Measurements from ENCODE around the gene D2HGDH.
"Not testable (repeated sequence)": the region's sequence is repeated elsewhere in the genome, so short reads cannot be mapped to it uniquely, and the experiment has no call there.

Gene D2HGDH

DNA sequence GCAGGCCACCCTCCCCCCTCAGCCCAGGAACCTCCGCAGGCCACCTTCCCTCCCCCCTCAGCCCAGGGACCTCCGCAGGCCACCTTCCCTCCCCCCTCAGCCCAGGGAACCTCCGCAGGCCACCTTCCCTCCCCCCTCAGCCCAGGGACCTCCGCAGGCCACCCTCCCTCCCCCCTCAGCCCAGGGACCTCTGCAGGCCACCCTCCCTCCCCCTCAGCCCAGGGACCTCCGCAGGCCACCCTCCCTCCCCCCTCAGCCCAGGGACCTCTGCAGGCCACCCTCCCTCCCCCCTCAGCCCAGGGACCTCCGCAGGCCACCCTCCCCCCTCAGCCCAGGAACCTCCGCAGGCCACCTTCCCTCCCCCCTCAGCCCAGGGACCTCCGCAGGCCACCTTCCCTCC, 71.8 kb downstream of the D2HGDH start:
- DNase-seq (ENCODE audit: low read depth in 1 of 2, low spot score in 1 of 2) = not testable (repeated sequence)

DNA sequence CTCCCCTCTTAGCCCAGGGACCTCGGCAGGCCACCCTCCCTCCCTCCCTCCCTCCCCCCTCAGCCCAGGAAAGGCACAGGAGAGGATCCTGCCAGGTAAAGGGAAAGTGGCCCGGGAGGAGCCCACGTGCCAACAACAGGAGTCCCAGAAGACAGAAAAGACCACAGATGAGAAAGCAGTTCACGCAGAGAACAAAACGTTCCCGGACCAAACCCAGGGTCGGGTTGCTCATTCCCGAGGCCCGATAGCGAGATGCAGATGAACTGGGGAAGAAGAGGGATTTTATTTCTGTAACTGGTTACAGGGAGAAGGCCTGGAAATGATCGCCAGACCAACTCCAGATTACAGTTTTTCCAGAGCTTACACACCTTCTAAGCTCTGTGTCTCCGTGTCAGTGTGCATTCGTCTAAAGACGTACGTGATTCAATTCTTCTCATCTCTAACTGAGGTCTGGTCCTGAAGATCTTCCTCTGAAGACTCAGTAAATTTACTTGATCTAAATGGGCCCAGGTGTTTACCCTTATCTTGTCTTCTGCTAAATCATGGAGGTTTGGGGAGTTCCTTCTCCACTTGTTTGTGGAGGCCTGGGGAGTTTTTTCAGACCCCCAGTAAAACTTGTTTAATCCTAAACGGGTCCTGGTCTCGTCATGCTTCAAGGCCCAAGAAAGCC, 73.8 kb downstream of the D2HGDH start:
- no peak for DNase-seq (ENCODE audit: low read depth in 1 of 2, low spot score in 1 of 2)

DNA sequence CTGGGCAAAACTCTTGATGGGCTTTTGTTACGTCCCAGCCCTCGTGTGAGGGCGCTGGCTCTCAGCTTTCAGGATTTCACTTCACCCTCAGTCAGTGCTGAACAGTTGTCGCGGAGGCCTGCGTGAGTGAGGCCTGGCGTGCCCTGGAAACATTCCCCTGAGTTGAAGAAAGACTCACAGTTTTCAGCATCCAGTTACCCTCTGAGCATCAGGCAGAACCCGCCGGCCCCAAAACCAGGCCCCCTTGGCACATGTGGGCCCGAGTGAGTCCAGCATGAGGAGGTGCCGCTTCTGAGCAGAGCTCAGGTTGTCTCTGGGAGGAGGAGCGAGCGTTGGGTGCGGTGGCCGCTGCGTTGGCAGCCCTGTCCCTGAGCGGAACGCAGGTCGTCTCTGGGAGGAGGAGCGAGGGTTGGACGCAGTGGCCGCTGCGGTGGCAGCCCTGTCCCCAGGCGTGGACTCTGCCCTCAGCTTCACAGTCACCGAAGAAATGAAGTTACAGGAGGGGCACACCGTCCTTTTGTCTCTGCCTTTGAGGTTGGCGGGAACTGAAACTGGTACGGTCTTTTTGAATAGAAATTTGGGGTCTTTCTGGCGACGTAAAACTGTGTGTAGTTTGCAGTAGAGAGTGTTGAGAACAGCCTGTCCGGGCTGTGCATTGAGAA, 74.4 kb downstream of the D2HGDH start, which contains the start of gene NEU4:
Gene NEU4 (plus strand): TSS at position 473 of the 662 bp plus-strand sequence. CDS start 5,292 bp downstream, outside the sequence.
- no peak for DNase-seq (ENCODE audit: low read depth in 1 of 2, low spot score in 1 of 2)

DNA sequence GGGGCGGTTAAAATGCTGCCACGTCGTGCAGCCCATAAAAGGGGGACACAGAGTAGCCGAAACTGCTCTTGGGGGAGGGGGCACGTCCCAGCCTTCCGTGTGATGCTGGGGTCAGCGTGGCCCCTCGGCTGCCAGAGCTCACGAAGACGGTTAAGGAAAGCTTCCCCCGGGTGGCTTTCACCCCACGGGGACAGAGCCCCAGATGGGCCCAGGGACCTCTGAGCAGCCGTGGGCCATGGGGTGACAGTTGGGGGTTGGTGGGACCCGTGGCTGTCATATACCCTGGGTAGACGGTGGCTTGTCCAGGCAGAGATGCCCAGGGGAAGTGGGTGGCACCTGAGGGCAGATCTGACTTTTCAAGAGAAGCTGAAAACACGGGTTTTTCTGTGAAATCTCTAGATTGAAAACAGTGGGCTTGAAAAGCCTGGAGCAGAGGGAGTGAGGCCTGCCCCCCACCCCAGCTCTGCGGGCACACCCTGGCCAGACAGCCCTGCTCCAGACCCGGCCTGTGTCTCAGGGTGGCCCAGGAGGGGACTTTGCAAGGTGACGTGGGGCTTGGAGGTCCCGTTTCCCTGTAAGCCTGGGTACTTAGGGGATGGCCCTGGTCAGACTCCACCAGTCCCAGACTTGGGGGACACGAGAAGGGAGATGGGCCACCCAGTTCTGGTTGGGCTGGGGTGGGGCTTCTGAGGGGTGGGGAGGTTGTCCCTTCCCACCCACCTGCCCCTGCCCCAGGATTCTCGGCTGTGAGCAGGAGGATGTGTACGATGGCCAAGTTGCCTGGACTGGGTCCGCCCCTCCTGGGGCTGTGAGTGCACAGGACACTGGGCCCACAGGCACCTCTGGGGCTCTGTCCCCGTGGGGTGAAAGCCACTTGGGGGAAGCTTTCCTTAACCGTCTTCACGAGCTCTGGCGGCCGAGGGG, 75.2 kb downstream of the D2HGDH start:
- no peak for DNase-seq (ENCODE audit: low read depth in 1 of 2, low spot score in 1 of 2)

DNA sequence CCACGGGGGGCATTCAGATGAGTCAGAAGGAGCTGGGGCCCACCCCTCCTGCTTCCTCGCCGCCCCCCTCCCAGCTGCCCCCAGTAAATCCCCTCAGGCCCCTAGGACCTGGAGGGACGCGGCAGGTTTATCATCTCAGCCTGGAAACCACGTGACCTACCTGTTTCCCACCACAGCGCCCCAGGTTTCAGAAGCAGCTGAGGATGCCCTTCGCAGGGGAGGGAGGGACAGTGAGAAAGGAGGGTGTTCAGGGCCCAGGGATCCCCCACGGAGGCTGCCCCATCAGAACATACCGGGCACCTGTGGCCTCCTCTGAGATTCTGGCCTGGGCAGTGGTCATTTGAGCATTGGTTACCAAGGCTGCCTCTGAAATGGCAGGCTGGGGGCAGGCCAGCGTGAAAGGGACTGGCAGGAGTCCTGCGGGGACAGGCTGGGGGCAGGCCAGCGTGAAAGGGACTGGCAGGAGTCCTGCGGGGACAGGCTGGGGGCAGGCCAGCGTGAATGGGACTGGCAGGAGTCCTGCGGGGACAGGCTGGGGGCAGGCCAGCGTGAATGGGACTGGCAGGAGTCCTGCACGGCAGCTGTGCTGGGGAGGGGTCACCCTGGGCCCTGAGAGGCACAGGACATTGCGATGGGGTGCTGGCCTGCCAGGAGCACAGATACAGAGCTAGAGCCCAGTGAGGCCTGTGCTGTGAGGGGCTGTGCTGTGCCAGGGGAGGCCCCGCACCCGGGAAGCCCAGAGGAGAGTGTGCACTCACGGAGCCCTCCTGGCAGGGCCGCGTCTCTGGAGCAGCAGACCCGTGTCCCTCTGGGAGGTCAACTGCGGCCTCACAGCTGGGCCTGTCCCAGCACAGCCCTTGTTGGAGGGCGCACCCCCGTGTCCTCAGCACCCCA, 76.1 kb downstream of the D2HGDH start:
- no peak for DNase-seq (ENCODE audit: low read depth in 1 of 2, low spot score in 1 of 2)

DNA sequence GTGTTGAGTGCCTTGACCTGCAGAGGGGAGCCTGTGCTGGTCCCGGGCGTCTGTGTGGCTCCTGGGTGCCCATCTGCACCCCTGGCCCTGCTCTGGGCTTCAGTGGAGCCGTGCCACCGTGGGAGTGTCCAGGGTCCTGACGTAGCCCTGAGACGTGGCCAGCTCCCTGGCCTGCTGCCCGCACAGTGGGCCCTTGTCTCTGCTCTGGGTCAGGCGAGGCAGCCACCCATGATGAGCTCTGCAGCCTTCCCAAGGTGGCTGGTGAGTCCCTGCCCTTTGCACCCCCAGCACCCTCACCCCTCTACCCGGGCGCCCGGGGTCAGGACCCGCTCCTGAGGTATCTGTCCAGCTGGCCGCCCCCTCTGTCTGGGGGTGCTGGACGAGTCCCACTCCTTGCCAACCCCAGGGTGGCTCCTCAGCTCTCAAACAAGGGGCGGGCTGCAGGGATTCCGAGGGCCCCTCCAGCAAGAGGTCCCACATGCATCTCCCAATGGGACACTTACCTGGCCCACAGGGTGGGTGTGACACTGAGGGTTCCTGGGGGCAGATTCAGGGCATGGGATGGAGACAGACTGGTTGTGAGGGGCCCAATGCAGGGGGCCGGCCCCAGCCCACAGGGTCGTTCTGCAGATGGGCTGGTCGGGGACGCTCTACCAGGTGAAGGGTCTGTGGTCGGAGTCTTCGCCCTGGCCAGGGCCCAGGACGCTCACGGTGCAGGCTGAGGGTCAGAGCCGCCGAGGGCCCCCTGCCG, 76.9 kb downstream of the D2HGDH start:
- DNase-seq (ENCODE audit: low read depth in 1 of 2, low spot score in 1 of 2) = no peak

DNA sequence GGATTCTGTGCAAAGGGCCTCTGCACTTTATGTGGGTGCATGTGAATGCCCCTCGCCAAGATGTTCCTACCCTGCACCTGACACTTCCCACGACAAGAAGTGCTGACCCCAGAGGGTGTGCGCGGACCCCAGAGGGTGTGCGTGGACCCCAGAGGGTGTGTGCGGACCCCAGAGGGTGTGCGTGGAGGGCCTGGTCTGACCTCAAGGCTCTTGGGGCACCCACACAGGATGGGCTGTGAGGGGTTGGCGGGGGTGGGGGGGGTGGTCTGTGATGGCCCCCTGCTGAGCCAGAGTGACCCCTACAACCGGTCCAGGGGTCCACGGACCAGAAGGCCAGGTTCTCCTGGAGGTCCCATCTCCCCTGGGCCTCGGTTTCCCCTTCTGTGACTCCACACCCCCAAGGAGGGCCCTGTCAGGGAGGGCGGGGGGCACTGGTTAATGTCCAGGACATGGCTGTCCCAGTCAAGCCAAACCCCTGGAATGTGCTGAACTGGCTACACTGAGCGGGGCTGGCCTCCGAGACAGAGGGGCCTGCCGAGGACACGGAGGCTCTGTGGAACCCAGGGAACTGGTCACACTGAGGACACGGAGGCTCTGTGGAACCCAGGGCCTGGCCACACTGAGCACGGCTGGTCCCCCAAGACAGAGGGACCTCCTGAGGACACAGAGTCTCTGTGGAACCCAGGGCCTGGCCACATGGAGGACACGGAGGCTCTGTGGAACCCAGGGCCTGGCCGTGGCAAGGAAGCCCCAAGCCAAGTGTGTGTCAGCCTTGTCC, 77.7 kb downstream of the D2HGDH start:
- DNase-seq (ENCODE audit: low read depth in 1 of 2, low spot score in 1 of 2) = no peak

DNA sequence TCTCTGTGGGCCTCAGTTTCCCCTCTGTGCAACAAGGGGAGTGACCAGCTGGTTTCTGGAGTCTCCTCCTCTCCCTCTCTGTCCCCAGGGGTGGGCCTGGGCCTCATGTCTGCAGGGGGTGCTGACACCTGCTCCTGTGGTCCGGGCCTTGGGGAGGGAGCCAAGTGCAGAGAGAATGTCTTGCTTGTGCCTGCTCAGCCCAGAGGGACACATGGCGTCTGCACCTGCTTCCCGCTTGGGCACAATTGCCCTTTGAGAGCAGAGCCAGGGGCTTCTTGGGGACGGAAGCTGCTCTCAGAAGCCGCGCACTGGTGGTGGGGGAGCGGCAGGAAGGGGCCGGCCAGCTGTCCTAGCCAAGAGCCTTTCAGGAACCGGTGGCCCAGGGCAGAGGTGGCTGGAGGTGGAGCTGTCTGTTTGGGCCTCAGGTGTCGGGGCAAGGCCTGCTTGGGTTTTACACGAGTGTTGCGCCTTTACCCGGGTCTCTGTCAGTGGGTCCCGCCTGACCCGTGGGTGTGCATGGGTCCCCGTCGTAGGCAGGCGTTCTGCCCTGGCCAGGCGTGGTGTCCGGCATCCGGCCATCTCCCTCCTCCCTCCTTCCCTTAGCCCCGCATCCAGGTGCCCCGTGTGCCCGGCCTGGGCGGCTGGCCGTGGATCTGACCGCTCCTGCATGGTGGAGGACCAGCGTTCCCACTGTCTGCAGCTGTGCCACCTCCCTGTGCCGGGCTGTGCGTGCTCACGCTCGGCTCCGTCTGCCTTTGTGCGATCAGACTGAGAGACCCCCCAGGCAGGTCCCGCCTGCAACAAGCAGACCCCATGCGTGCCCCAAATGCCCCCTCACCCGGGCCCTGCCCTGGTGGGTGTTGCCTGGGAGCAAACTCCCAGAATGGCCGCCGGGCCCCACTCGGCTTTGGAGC, 78.6 kb downstream of the D2HGDH start:
- DNase-seq (ENCODE audit: low read depth in 1 of 2, low spot score in 1 of 2) = no peak

DNA sequence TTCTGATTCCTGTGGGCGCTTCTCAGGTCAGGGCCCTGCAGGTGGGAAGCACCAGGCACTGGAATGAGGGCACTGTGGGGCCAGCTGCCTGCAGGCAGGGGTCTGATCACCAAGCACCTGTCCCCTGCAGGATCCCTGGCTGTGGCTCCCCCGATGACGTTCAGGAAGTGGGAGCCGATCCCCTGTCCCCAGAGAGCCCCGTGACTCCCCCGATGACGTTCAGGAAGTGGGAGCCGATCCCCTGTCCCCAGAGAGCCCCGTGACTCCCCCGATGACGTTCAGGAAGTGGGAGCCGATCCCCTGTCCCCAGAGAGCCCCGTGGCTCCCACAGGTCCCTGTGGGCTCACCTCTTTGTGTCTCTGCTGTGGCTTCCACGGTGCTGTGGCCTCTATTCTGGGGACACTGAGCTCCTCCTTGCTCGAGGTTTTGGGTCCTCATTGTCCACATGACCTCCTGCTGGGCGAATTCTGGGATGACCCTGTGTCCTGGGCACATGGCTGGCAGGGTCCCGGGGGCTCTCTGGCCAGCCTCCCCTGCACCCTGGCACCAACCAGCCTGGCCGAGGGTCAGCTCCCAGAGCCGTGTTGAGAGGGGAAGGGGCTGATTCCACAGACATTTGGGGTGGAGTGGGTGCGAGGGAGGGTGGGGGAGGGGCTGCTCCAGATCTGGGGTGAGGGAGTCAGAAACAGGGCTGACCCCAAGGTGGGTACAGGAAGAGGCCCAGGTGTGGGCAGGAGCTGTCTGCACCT, 79.4 kb downstream of the D2HGDH start:
- no peak for DNase-seq (ENCODE audit: low read depth in 1 of 2, low spot score in 1 of 2)

DNA sequence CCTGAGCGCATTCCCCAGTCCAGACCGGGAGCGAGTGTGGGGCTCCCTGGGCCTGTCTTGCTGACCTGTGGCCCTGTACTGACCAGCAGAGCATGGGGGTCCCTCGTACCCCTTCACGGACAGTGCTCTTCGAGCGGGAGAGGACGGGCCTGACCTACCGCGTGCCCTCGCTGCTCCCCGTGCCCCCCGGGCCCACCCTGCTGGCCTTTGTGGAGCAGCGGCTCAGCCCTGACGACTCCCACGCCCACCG, 79.9 kb downstream of the D2HGDH start:
- no peak for DNase-seq (ENCODE audit: low read depth in 1 of 2, low spot score in 1 of 2)

DNA sequence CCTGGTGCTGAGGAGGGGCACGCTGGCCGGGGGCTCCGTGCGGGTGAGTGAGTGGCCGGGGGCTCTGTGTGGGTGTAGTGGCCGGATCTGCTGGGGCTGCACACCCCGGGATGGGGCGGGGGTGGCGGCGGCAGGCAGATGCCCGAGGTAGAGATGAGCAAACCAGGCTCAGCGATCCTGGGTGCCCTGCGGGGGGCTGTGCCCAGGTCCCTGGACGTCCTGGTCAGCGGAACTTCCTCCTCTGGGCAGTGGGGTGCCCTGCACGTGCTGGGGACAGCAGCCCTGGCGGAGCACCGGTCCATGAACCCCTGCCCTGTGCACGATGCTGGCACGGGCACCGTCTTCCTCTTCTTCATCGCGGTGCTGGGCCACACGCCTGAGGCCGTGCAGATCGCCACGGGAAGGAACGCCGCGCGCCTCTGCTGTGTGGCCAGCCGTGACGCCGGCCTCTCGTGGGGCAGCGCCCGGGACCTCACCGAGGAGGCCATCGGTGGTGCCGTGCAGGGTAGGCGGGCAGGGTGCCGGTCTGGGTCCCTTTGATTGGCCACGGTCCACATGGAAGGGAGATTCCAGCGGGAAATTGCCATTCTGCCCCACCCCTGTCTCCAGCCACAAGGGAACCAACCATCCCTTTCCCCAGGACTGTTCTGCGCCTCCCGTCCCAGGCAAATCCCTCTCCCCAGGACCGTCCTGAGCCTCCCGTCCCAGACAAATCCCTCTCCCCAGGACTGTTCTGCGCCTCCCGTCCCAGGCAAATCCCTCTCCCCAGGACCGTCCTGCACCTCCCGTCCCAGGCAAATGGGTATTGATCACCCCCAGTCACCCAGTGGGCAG, 80.4 kb downstream of the D2HGDH start:
- DNase-seq (ENCODE audit: low read depth in 1 of 2, low spot score in 1 of 2) = no peak

DNA sequence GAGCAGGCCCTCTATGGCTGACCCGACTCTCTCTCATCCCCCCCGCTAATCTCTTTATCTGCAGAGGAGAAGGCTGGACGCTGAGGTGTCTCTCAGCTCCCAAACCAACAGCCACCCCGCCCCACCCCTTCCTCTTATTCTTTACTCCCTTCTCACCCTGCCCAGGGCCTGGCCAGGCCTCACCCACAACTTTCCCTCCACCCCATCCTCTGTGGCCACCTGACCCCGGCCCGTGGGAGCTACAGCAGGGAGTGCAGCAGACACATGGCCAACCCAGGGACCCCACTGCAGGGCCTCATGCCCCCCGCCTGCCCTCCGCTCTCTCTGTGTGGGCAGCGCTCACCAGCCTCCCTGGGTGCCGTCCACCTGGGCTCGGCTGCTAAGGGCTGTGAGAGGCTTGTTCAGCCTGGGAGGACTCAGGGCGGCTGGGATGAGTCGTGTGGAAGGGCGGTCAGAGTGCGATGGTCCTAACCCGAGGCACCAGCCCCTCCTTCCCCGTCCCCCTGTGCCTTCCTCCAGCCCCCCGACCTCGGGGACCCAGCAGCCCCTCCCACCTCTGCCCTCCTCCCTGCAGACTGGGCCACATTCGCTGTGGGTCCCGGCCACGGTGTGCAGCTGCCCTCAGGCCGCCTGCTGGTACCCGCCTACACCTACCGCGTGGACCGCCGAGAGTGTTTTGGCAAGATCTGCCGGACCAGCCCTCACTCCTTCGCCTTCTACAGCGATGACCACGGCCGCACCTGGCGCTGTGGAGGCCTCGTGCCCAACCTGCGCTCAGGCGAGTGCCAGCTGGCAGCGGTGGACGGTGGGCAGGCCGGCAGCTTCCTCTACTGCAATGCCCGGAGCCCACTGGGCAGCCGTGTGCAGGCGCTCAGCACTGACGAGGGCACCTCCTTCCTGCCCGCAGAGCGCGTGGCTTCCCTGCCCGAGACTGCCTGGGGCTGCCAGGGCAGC, 81.3 kb downstream of the D2HGDH start:
- no peak for DNase-seq (ENCODE audit: low read depth in 1 of 2, low spot score in 1 of 2)

DNA sequence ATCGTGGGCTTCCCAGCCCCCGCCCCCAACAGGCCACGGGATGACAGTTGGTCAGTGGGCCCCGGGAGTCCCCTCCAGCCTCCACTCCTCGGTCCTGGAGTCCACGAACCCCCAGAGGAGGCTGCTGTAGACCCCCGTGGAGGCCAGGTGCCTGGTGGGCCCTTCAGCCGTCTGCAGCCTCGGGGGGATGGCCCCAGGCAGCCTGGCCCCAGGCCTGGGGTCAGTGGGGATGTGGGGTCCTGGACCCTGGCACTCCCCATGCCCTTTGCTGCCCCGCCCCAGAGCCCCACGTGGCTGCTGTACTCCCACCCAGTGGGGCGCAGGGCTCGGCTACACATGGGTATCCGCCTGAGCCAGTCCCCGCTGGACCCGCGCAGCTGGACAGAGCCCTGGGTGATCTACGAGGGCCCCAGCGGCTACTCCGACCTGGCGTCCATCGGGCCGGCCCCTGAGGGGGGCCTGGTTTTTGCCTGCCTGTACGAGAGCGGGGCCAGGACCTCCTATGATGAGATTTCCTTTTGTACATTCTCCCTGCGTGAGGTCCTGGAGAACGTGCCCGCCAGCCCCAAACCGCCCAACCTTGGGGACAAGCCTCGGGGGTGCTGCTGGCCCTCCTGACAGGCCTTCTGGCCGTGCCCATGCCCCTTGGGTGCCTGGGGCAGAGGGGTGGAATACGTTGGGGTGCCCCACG, 82.1 kb downstream of the D2HGDH start:
- DNase-seq (ENCODE audit: low read depth in 1 of 2, low spot score in 1 of 2) = no peak

DNA sequence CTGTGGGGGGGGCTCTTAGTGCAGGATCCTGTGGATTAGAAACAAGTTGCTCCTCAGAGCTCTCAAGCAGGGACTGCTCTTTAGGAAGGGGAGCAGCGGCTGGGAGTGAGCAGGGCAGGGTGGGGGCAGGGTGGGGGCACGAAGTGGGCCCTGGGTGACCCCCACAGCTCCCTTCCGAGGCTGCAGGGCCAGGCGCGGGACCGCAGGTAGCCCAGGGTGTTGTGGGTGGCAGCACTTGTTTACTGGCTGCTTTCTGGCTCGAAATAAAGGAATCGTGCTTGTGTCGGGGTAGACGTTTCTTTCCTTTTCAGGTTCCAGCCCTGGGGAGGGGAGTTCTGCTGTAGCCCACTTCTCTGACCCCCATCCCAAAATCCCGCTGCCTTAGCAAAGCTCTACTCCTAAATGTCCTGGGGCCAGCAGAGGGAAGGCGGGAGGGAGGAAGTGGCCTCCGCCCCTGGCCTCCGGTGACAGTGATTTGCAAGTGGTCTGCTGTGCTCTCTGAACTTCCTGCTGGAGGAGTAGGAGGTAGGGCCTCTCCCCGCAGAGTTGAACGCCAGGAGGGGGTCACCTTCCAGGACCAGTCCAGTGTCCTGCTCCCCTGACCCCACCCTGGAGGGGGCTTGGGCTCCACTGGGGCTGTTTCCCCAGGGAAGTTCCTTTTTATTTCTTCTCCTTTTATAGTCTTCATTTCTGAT, 82.8 kb downstream of the D2HGDH start:
- no peak for DNase-seq (ENCODE audit: low read depth in 1 of 2, low spot score in 1 of 2)

DNA sequence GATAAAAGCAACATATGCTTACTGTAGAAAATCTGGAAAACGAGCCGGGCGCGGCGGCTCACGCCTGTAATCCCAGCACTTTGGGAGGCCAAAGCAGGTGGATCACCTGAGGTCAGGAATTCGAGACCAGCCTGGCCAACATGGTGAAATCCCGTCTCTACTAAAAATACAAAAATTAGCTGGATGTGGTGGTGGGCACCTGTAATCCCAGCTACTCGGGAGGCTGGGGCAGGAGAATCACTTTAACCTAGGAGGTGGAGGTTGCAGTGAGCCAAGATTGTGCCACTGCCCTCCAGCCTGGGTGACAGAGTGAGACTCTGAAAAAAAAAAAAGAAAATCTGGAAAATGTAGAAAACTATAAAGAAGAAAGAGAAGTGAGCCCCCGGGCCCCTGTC, 83.4 kb downstream of the D2HGDH start:
- DNase-seq (ENCODE audit: low read depth in 1 of 2, low spot score in 1 of 2) = not testable (repeated sequence)
